Naive thymus-derived CD8-positive, alpha-beta T cell (primary cell): Measurements from ENCODE around the gene DONSON. TPM values are rescaled to one million over a fixed set of nuclear protein-coding genes. Genes with fewer than 3 reads are reported as not detected.

Source experiments
- ATAC-seq, 2 donors: fragments of 150-1000 bp; cut with Tn5 transposase in 1 of 2; sonication (Bioruptor Pico), chemical (Tn5 transposase) in 1 of 2; 1 replicate in 1 of 2; 2 replicates in 1 of 2; pipeline ENCODE4 v1.10.0; 2021; ENCODE audit warnings: mild to moderate bottlenecking in 2 of 2, moderate library complexity in 2 of 2
- POLR2A ChIA-PET: fragments of 350-600 bp; sonication (Branson Sonifier 250); formaldehyde crosslinking; loops from one replicate; lab custom pipeline; 2021; ENCODE audit warnings: antibody characterized with exemption; lab: Charles Lee
- DNase-seq, 10 donors: peaks; one replicate each; pipeline versions ENCODE4 v3.0.0 to v3.0.0-alpha.2; 2020 to 2022
- H3K27ac Mint-ChIP-seq, 10 donors: one replicate each; pipeline ENCODE4 v1.8.0; 2020 to 2022; ENCODE audit warnings: mild to moderate bottlenecking in 10 of 10, mixed read lengths in 10 of 10, moderate library complexity in 4 of 10, inconsistent platforms in 1 of 10
- H3K27me3 Mint-ChIP-seq, 5 donors: one replicate each; pipeline ENCODE4 v1.8.0; 2021 to 2022; ENCODE audit warnings: mixed read lengths in 5 of 5
- H3K36me3 Mint-ChIP-seq, 3 donors: one replicate each; pipeline ENCODE4 v1.8.0; 2020 to 2022; ENCODE audit warnings: mixed read lengths in 3 of 3, mild to moderate bottlenecking in 2 of 3, inconsistent platforms in 1 of 3
- H3K4me1 Mint-ChIP-seq, 4 donors: one replicate each; pipeline ENCODE4 v1.8.0; 2021 to 2022; ENCODE audit warnings: mixed read lengths in 4 of 4
- H3K4me3 Mint-ChIP-seq, 10 donors: one replicate each; pipeline ENCODE4 v1.8.0; 2020 to 2022; ENCODE audit warnings: mild to moderate bottlenecking in 10 of 10, mixed read lengths in 10 of 10, moderate library complexity in 6 of 10, inconsistent platforms in 1 of 10
- H3K9me3 Mint-ChIP-seq, 9 donors: one replicate each; pipeline ENCODE4 v1.8.0; 2020 to 2022; ENCODE audit warnings: mixed read lengths in 9 of 9, mild to moderate bottlenecking in 3 of 9, inconsistent platforms in 1 of 9, moderate library complexity in 1 of 9
- polyA plus RNA-seq, 3 donors: library from polyadenylated mRNA; unstranded; fragments of 300-500 nt; fragmentation: Illumina TruSeq; gene quantifications; one replicate each; pipeline ENCODE4 v1.2.3, GENCODE V29; 2021
- total RNA-seq, 8 experiments: library from RNA in 2 of 8; stranded (reverse) in 2 of 8; gene quantifications; one replicate each; pipeline ENCODE4 v1.2.3 and lab custom pipeline; 2021 to 2026

The DONSON gene
- total and polyA plus RNA-seq, 5 experiments from 2014 or later: 1.9 to 10.3 (median 4.7) TPM

GRCh38 chr21:33537212-33537611 lies 51.3 kb downstream of the DONSON start:
- ATAC-seq (no peak), DNase-seq (no peak)
- POLR2A ChIA-PET: interaction anchor here (0.9 kb wide), 1 partner anchor 57 kb away, joined by 3 read pairs; the partner anchor contains the start of gene TMEM50B
- H3K27me3 Mint-ChIP-seq: no peaks in the 10 kb centered on the region
- no peak overlapping the region for H3K4me3 Mint-ChIP-seq
- H3K27ac Mint-ChIP-seq: no peak overlapping the region
- H3K4me1 Mint-ChIP-seq: peaks cover 16 to 32% (median 26%) of the 10 kb centered on the region in 4 donors
- H3K9me3 Mint-ChIP-seq: no peaks in the 10 kb centered on the region
- peaks cover 7 to 69% (median 29%) of the 10 kb centered on the region in 3 donors for H3K36me3 Mint-ChIP-seq

DNA sequence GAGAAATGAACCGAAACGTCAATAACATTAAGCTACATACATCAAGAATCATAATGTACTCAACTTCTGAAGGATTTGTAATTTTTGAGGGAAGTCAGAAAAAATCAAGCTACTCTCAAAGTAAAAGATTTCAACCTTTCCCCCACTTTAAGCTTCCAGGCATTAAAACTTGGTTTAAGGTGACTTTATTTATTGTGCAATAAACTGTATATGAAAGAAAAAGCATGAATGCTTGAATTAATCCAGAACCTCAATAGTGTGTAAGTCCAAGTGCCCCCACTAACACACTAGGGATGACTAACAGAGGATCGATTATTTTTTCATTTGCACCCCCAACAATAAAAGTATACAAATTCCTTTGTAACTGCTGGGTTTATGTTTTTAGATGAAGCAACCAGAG lies 57.5 kb downstream of the DONSON start:
- Mint-ChIP-seq H3K27ac (no peak overlapping the region), H3K4me3 (no peak overlapping the region), H3K9me3 (no peaks in the 10 kb centered on the region), H3K27me3 (no peaks in the 10 kb centered on the region), H3K4me1 (no peaks in the 10 kb centered on the region), H3K36me3 (peaks cover 0 to 94% (median 24%) of the 10 kb centered on the region in 3 donors)
- POLR2A ChIA-PET: no interaction called here
- ATAC-seq (no peak), DNase-seq (no peak)

Other genes starting within 250 kb of the DONSON start
- gene IFNGR2, start 185.3 kb downstream of the DONSON start, total RNA-seq: 10 to 100 TPM; 24.4 to 27.8 TPM
- 10 to 100 TPM; 11.3 to 30.9 (median 23.0) TPM for gene IFNGR2, start 185.3 kb downstream of the DONSON start, polyA plus RNA-seq
- gene TMEM50B, start 108.7 kb downstream of the DONSON start, total RNA-seq: 100 to 1,000 TPM; 149 to 160 TPM
- 10 to 100 TPM; 42.3 to 47.9 (median 45.4) TPM for gene TMEM50B, start 108.7 kb downstream of the DONSON start, polyA plus RNA-seq
- gene DNAJC28, start 97.0 kb downstream of the DONSON start, total RNA-seq: 1 to 10 TPM; 1.6 to 2.1 TPM
- 1 to 10 TPM in 1 of 3 donors, under 1 TPM in 2; 0.89 to 1.8 (median 0.94) TPM for gene DNAJC28, start 97.0 kb downstream of the DONSON start, polyA plus RNA-seq
- 10 to 100 TPM; 91.6 to 91.8 TPM for gene GART, start 46.6 kb downstream of the DONSON start, total RNA-seq
- gene GART, start 46.6 kb downstream of the DONSON start, polyA plus RNA-seq: 10 to 100 TPM; 40.2 to 54.4 (median 43.8) TPM
- gene SON, start 45.6 kb downstream of the DONSON start, total RNA-seq: 100 to 1,000 TPM; 493 to 510 TPM
- 100 to 1,000 TPM; 412 to 602 (median 573) TPM for gene SON, start 45.6 kb downstream of the DONSON start, polyA plus RNA-seq
- 10 to 100 TPM; 64.4 to 71.4 TPM for gene CRYZL1, start 53.1 kb upstream of the DONSON start, total RNA-seq
- gene CRYZL1, start 53.1 kb upstream of the DONSON start, polyA plus RNA-seq: 10 to 100 TPM; 26.3 to 29.2 (median 27.4) TPM
- 1 to 10 TPM; 3.1 to 4.3 TPM for gene ITSN1, start 53.8 kb upstream of the DONSON start, total RNA-seq
- under 1 TPM; 0.15 to 0.88 (median 0.40) TPM for gene ITSN1, start 53.8 kb upstream of the DONSON start, polyA plus RNA-seq